GM23338 (cell line): Measurements from ENCODE around the gene TCF7L1. TPM values are rescaled to one million over a fixed set of nuclear protein-coding genes. Genes with fewer than 3 reads are reported as not detected.

Experiments used
- ATAC-seq: fragments of 200-7000 bp; cut with Tn5 transposase; 3 replicates; pipeline ENCODE4 v1.9.1; 2020
- DNase-seq: peaks from one replicate; pipeline ENCODE4 v3.0.0-alpha.2; 2015; ENCODE audit warnings: low spot score
- H2AFZ ChIP-seq: fragments of 200-600 bp; sonication (generic); 2 replicates; pipeline ENCODE4 v1.8.0; 2016; ENCODE audit warnings: antibody characterized with exemption, mild to moderate bottlenecking, moderate library complexity
- H3F3A ChIP-seq: fragments of 200-600 bp; sonication (generic); replicated peaks from 2 replicates; pipeline ENCODE4 v1.8.0; 2017; ENCODE audit warnings: antibody characterized with exemption, mixed run types, low read depth
- H3K27ac ChIP-seq: fragments of 200-600 bp; sonication (generic); 2 replicates; pipeline ENCODE4 v1.6.1; 2016; ENCODE audit warnings: low read depth
- H3K27me3 ChIP-seq: fragments of 200-600 bp; sonication (generic); 2 replicates; pipeline ENCODE4 v1.8.0; 2016; ENCODE audit warnings: mild to moderate bottlenecking, mixed run types, moderate library complexity; ENCODE audit not compliant: insufficient read depth
- H3K36me3 ChIP-seq: fragments of 200-600 bp; sonication (generic); 2 replicates; pipeline ENCODE4 v1.8.0; 2016; ENCODE audit warnings: mild to moderate bottlenecking; ENCODE audit not compliant: insufficient read depth
- H3K4me1 ChIP-seq: fragments of 200-600 bp; sonication (generic); 2 replicates; pipeline ENCODE4 v1.8.0; 2016; ENCODE audit warnings: mild to moderate bottlenecking, moderate library complexity; ENCODE audit not compliant: insufficient read depth
- H3K4me2 ChIP-seq: fragments of 200-600 bp; sonication (generic); 2 replicates; pipeline ENCODE4 v1.7.1; 2017; ENCODE audit warnings: mixed run types
- H3K4me3 ChIP-seq: fragments of 200-600 bp; sonication (generic); 2 replicates; pipeline ENCODE4 v1.6.1; 2016; ENCODE audit warnings: mixed run types
- H3K79me2 ChIP-seq: fragments of 200-600 bp; sonication (generic); replicated peaks from 2 replicates; pipeline ENCODE4 v1.8.0; 2017; ENCODE audit warnings: mild to moderate bottlenecking; ENCODE audit not compliant: insufficient read depth
- H3K9me2 ChIP-seq: fragments of 200-600 bp; sonication (generic); 2 replicates; pipeline ENCODE4 v1.8.0; 2017; ENCODE audit not compliant: insufficient read depth
- H4K20me1 ChIP-seq: fragments of 200-600 bp; sonication (generic); replicated peaks from 2 replicates; pipeline ENCODE4 v1.8.0; 2017; ENCODE audit warnings: mild to moderate bottlenecking; ENCODE audit not compliant: insufficient read depth
- H3K27ac Mint-ChIP-seq: 2 replicates; pipeline ENCODE4 v1.8.0; 2020; ENCODE audit warnings: inconsistent platforms, mild to moderate bottlenecking, moderate library complexity, mixed read lengths
- H3K27me3 Mint-ChIP-seq: 3 replicates; pipeline ENCODE4 v1.8.0; 2022; ENCODE audit warnings: low read depth, mild to moderate bottlenecking, moderate library complexity, mixed read lengths, inconsistent platforms; ENCODE audit not compliant: insufficient read depth, poor library complexity
- H3K36me3 Mint-ChIP-seq: 3 replicates; pipeline ENCODE4 v1.8.0; 2021; ENCODE audit warnings: low read depth, mild to moderate bottlenecking, inconsistent platforms, moderate library complexity, mixed read lengths
- H3K4me1 Mint-ChIP-seq: 3 replicates; pipeline ENCODE4 v1.8.0; 2020; ENCODE audit warnings: mild to moderate bottlenecking, inconsistent platforms, mixed read lengths
- H3K4me3 Mint-ChIP-seq: 3 replicates; pipeline ENCODE4 v1.8.0; 2021; ENCODE audit warnings: moderate library complexity, mild to moderate bottlenecking, inconsistent platforms, mixed read lengths
- H3K9me3 Mint-ChIP-seq: 3 replicates; pipeline ENCODE4 v1.8.0; 2020; ENCODE audit warnings: moderate library complexity, mild to moderate bottlenecking, inconsistent platforms, mixed read lengths
- CREB1 ChIP-seq: fragments of 250-450 bp; sonication (Bioruptor Pico); IDR thresholded peaks from 2 replicates; pipeline ENCODE4 v1.5.0; 2020; ENCODE audit warnings: low read depth, mild to moderate bottlenecking, moderate library complexity
- CTCF ChIP-seq, 2 experiments: fragments of 200-600 bp in 1 of 2; sonication (generic) in 1 of 2; conservative IDR thresholded peaks; 2 replicates each; pipeline versions ENCODE4 v1.5.1 to v1.6.1; 2016 to 2017; ENCODE audit warnings: antibody characterized with exemption in 2 of 2, low read depth in 2 of 2, mild to moderate bottlenecking in 2 of 2, moderate library complexity in 1 of 2
- EZH2 ChIP-seq: fragments of 200-600 bp; sonication (generic); IDR thresholded peaks from one replicate; pipeline ENCODE4 v1.8.0; 2017; ENCODE audit warnings: antibody characterized with exemption, mild to moderate bottlenecking, low read depth; ENCODE audit not compliant: unreplicated experiment
- EZH2phosphoT487 ChIP-seq: fragments of 200-600 bp; sonication (generic); IDR thresholded peaks from one replicate; pipeline ENCODE4 v1.8.1; 2018; ENCODE audit warnings: antibody characterized with exemption; ENCODE audit not compliant: unreplicated experiment
- JUNB ChIP-seq: IDR thresholded peaks from one replicate; pipeline ENCODE4 v1.6.1; 2016; ENCODE audit warnings: antibody characterized with exemption; ENCODE audit not compliant: unreplicated experiment
- NANOG ChIP-seq: IDR thresholded peaks from 2 replicates; pipeline ENCODE4 v1.6.1; 2016; ENCODE audit warnings: antibody characterized with exemption, borderline replicate concordance
- POLR2AphosphoS5 ChIP-seq: IDR thresholded peaks from 2 replicates; pipeline ENCODE4 v1.6.1; 2016; ENCODE audit warnings: antibody characterized with exemption, low read depth
- STAT1 ChIP-seq: IDR thresholded peaks from one replicate; pipeline ENCODE4 v1.6.1; 2016; ENCODE audit warnings: antibody characterized with exemption; ENCODE audit not compliant: unreplicated experiment
- ZNF114 ChIP-seq: fragments of 250-450 bp; sonication (Bioruptor Pico); IDR thresholded peaks from 2 replicates; pipeline ENCODE4 v1.5.0; 2020; ENCODE audit warnings: mild to moderate bottlenecking, moderate library complexity
- ZNF331 ChIP-seq: fragments of 250-450 bp; sonication (Bioruptor Pico); IDR thresholded peaks from 2 replicates; pipeline ENCODE4 v1.5.0; 2020; ENCODE audit warnings: low read depth, mild to moderate bottlenecking, moderate library complexity
- polyA plus RNA-seq: library from polyadenylated mRNA; unstranded; fragments of >200 nt; fragmentation: Nextera tagmentation; extraction: Ambion mirVana; gene quantifications from 2 replicates; pipeline ENCODE4 v1.2.1, GENCODE V29; 2016
- total RNA-seq: library from RNA; depleted of rRNA; stranded (reverse); fragments of >200 nt; shearing (Covaris generic); gene quantifications from 2 replicates; pipeline ENCODE4 v1.2.3, GENCODE V29; 2014
- TF ChIP-seq, protein P1 (sequence below): IDR thresholded peaks from 2 replicates; pipeline ENCODE4 v1.6.1; 2016; ENCODE audit warnings: antibody characterized with exemption

TCF7L1 gene
- total and polyA plus RNA-seq, 2 experiments from 2014 or later = 47.3 to 101 TPM

GRCh38 chr2:85277416-85278158 lies 144.4 kb downstream of the TCF7L1 start:
- Histone ChIP-seq H3K79me2 (peaks cover 88% of the 10 kb centered on the region), H3K4me1 (peaks cover 44% of the 10 kb centered on the region), H3F3A (0 out of 2 replicates have a peak, but pooled peaks cover 6% of the 10 kb centered on the region), H3K9me2 (no peaks in the 10 kb centered on the region), H3K36me3 (no peaks in the 10 kb centered on the region), H3K4me3 (no peak overlapping the region), H2AFZ (no peak overlapping the region), H3K27me3 (no peaks in the 10 kb centered on the region), H3K27ac (peak overlapping the region; percentile 79; the same call in 1 of the 2 replicates), H3K4me2 (no peak overlapping the region), H4K20me1 (peaks cover 58% of the 10 kb centered on the region)
- Mint-ChIP-seq H3K9me3 (no peaks in the 10 kb centered on the region), H3K4me1 (peaks cover 66% of the 10 kb centered on the region), H3K27me3 (peaks cover 39% of the 10 kb centered on the region), H3K4me3 (no peak overlapping the region), H3K36me3 (peaks cover 14% of the 10 kb centered on the region; the same call in 2 of the 3 replicates), H3K27ac (no peak overlapping the region; the same call in 1 of the 2 replicates)
- no peak for TF ChIP-seq POLR2AphosphoS5
- peak; percentile 47 for DNase-seq
- ATAC-seq = peak; percentile 51

DNA sequence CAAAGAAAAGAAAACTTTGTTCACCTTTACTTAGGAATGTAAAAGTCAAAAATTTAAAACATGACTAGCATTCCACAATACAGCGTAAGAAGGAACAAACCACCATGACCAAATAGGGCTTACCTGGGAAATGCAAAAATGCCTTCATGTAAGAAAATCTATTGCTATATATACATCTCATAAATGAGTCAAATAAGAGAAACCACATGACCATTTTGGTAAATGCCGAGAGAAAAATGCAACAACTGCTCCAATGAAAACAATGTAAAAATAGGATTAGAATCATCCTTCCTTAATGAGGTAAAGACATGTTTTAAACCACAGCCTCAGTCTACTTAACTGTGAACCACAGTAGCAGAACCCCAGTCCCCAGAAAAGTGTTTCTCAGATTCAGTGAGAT lies 145.2 kb downstream of the TCF7L1 start:
- H2AFZ ChIP-seq = no peak overlapping the region
- Mint-ChIP-seq H3K4me3 (no peak overlapping the region), H3K9me3 (no peaks in the 10 kb centered on the region), H3K36me3 (peaks cover 18% of the 10 kb centered on the region), H3K27ac (no peak overlapping the region), H3K27me3 (peaks cover 37% of the 10 kb centered on the region), H3K4me1 (peaks cover 61% of the 10 kb centered on the region)
- ATAC-seq = no peak
- H4K20me1 ChIP-seq = peaks cover 50% of the 10 kb centered on the region
- no peak for DNase-seq
- peaks cover 83% of the 10 kb centered on the region for H3K79me2 ChIP-seq
- no peaks in the 10 kb centered on the region for H3K27me3 ChIP-seq
- 0 out of 2 replicates have a peak, but pooled peaks cover 6% of the 10 kb centered on the region for H3F3A ChIP-seq
- TF ChIP-seq EZH2 (no peak), STAT1 (no peak), NANOG (no peak), CREB1 (CRISPR knock-in tag) (no peak), ZNF331 (no peak), ZNF114 (CRISPR knock-in tag) (no peak), JUNB (no peak), POLR2AphosphoS5 (no peak), EZH2phosphoT487 (no peak), CTCF (conservative IDR thresholded peaks at IDR 0.05; ENCODE audit: low read depth in 2 of 2) (no peak)
- TF ChIP-seq, protein P1, sequence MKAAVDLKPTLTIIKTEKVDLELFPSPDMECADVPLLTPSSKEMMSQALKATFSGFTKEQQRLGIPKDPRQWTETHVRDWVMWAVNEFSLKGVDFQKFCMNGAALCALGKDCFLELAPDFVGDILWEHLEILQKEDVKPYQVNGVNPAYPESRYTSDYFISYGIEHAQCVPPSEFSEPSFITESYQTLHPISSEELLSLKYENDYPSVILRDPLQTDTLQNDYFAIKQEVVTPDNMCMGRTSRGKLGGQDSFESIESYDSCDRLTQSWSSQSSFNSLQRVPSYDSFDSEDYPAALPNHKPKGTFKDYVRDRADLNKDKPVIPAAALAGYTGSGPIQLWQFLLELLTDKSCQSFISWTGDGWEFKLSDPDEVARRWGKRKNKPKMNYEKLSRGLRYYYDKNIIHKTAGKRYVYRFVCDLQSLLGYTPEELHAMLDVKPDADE = no peak
- H3K4me3 ChIP-seq = no peak overlapping the region
- H3K4me2 ChIP-seq = no peak overlapping the region
- H3K4me1 ChIP-seq = peaks cover 36% of the 10 kb centered on the region
- no peaks in the 10 kb centered on the region for H3K36me3 ChIP-seq
- no peaks in the 10 kb centered on the region for H3K9me2 ChIP-seq
- peak overlapping the region; percentile 79; the same call in 1 of the 2 replicates for H3K27ac ChIP-seq
